Suprapubic skin (tissue), 4 donors: ENCODE measurements around the gene WNT9A. TPM values are rescaled to one million over a fixed set of nuclear protein-coding genes. Genes with fewer than 3 reads are reported as not detected.
A peak's percentile ranks its signal among the peaks of the same experiment; 100 is the strongest.

Source experiments
- DNase-seq, 2 donors: peaks; one replicate each; pipeline ENCODE4 v3.0.0-alpha.2; 2019; ENCODE audit warnings: low spot score in 2 of 2
- H3K27ac ChIP-seq: fragments of 200-600 bp; sonication (generic); one replicate; pipeline ENCODE4 v1.5.1; 2019
- H3K27me3 ChIP-seq: fragments of 200-600 bp; sonication (generic); one replicate; pipeline ENCODE4 v1.5.1; 2019
- H3K36me3 ChIP-seq: fragments of 200-600 bp; sonication (generic); one replicate; pipeline ENCODE4 v1.5.1; 2019
- H3K4me1 ChIP-seq: fragments of 200-600 bp; sonication (generic); one replicate; pipeline ENCODE4 v1.5.1; 2019
- H3K4me3 ChIP-seq: fragments of 200-600 bp; sonication (generic); one replicate; pipeline ENCODE4 v1.5.1; 2019; ENCODE audit warnings: mild to moderate bottlenecking
- H3K9me3 ChIP-seq: fragments of 200-600 bp; sonication (generic); one replicate; pipeline ENCODE4 v1.5.1; 2019
- CTCF ChIP-seq, 2 donors: fragments of 200-600 bp in 1 of 2; fragments of 450-650 bp in 1 of 2; sonication (generic) in 1 of 2; IDR thresholded peaks; one replicate each; pipeline ENCODE4 v1.5.1; 2016 to 2019; ENCODE audit warnings: antibody characterized with exemption in 2 of 2, mild to moderate bottlenecking in 1 of 2, moderate library complexity in 1 of 2
- EP300 ChIP-seq: sonication (generic); formaldehyde crosslinking; IDR thresholded peaks from one replicate; pipeline ENCODE4 v1.6.1; 2017; ENCODE audit warnings: antibody characterized with exemption
- POLR2A ChIP-seq, 2 donors: fragments of 450-650 bp; IDR thresholded peaks; one replicate each; pipeline ENCODE4 v1.6.1; 2017; ENCODE audit warnings: antibody characterized with exemption in 2 of 2, mild to moderate bottlenecking in 2 of 2, moderate library complexity in 2 of 2
- POLR2AphosphoS5 ChIP-seq, 3 donors: sonication (generic); formaldehyde crosslinking; IDR thresholded peaks; one replicate each; pipeline ENCODE4 v1.6.1; 2017; ENCODE audit warnings: antibody characterized with exemption in 3 of 3
- WGBS: methylation state at CpG from one replicate; pipeline ENCODE4 v1.1.5; 2018; 5-methylcytosine and 5-hydroxymethylcytosine counted together
- total RNA-seq, 4 donors: library from RNA; depleted of rRNA; stranded (reverse); fragments of >200 nt; gene quantifications; one replicate each; pipeline ENCODE4 v1.1.0, GENCODE V29; 2016

WNT9A gene
- total RNA-seq, 4 donors from 2014 or later = 0.85 to 2.6 (median 1.1) TPM

- H3K4me1 ChIP-seq = peaks cover 5% of the 10 kb centered on the region
- no peak overlapping the region for H3K4me3 ChIP-seq
- 89% methylated on average over 2 of the region's 6 CpGs for WGBS
- TF ChIP-seq CTCF (IDR thresholded peaks at IDR 0.05) (no peak), POLR2AphosphoS5 (IDR thresholded peaks at IDR 0.05) (no peak), EP300 (no peak), POLR2A (IDR thresholded peaks at IDR 0.05) (no peak)
- no peaks in the 10 kb centered on the region for H3K36me3 ChIP-seq
- H3K27me3 ChIP-seq = no peaks in the 10 kb centered on the region
- DNase-seq = peak in 1 of 2 donors; percentile 56
- no peaks in the 10 kb centered on the region for H3K9me3 ChIP-seq
- H3K27ac ChIP-seq = no peak overlapping the region
These were observed 55.7 kb downstream of the WNT9A start for GRCh38 chr1:227891955-227892488.

DNA sequence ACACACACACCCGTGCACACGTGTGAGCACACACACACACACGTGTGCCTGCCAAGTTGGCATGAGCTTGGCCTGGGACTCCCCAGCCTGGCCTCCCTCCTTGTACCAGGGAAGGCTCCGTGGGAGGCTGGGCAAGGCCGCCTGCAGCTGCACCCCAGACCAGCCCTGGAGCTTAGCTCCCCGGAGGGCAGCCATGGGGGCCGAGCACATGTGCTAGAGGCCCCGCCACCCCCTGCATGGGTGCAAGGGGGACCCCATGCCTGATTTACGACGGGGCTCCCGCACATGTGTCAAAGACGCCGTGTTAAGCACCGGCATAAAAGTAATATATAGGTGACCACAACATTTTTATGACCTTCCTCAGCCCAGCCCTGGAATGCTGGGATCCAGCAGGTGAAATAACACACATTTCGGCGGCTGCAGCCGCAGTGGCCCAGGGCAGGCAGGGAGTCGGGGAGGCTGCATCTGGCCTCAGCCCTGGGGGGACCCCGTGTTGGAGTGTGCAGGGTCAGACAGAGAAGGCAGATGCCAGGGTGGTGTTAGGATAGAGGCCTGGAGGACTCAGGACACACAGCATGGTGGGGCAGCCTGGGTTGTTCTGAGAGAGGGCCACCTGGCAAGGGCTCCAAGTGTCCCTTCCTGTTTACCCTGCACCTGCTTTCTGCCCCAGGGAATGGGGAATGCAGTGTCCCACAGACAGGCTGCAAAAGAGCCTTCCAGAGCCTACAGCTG, 56.3 kb downstream of the WNT9A start:
- Histone ChIP-seq H3K4me3 (no peak overlapping the region), H3K4me1 (peaks cover 11% of the 10 kb centered on the region), H3K9me3 (no peaks in the 10 kb centered on the region), H3K36me3 (no peaks in the 10 kb centered on the region), H3K27me3 (no peaks in the 10 kb centered on the region), H3K27ac (no peak overlapping the region)
- 90% methylated on average over 11 of the region's 19 CpGs for WGBS
- TF ChIP-seq CTCF (IDR thresholded peaks at IDR 0.05) = no peak
- no peak for TF ChIP-seq POLR2AphosphoS5 (IDR thresholded peaks at IDR 0.05)
- no peak for TF ChIP-seq EP300
- TF ChIP-seq POLR2A (IDR thresholded peaks at IDR 0.05) = no peak
- peak in 1 of 2 donors; percentile 48 for DNase-seq

DNA sequence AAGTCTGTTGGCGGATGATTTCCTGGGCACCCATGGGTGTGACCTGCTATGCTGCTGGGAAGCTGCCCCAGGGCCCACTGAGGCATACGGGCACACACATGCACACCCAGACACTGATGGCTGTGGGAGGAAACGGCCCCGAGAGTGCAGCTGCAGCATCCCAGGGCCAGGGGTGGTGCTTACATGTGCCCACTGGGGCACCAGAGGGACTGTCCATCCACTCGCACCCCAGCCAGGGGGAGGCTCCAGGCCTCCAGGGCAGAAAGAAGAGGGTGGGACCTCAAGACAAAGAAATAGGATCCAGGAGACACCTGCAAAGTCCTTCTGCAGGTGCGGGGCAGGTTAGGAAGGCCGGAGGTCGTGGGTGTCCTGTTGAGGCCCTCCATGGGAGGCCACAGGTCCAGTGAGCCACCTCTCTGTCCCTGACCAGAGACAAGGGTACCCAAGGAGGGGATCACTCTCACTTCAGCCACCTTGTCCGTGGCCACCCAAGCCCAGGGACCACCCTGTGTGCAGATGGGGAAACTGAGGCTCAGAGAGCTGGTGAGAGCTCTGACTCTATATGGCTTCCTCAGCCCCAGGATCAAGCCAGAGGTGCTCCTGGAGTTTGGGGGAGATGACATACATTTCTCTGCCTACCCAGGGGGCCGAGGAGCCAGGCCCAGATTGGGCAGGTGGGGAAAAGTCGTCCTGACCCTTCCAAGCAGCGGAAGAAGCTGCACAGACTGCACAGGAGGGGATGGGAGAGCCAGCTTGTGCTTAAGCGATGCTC, 57.1 kb downstream of the WNT9A start:
- 94% methylated on average over 3 of the region's 13 CpGs for WGBS
- peak in 1 of 2 donors; percentile 71 for DNase-seq
- H3K36me3 ChIP-seq = no peaks in the 10 kb centered on the region
- H3K27me3 ChIP-seq = no peaks in the 10 kb centered on the region
- H3K4me1 ChIP-seq = peaks cover 18% of the 10 kb centered on the region
- no peak overlapping the region for H3K4me3 ChIP-seq
- TF ChIP-seq POLR2A (IDR thresholded peaks at IDR 0.05) (no peak), EP300 (no peak), CTCF (IDR thresholded peaks at IDR 0.05) (no peak), POLR2AphosphoS5 (IDR thresholded peaks at IDR 0.05) (no peak)
- H3K27ac ChIP-seq = no peak overlapping the region
- H3K9me3 ChIP-seq = no peaks in the 10 kb centered on the region

DNA sequence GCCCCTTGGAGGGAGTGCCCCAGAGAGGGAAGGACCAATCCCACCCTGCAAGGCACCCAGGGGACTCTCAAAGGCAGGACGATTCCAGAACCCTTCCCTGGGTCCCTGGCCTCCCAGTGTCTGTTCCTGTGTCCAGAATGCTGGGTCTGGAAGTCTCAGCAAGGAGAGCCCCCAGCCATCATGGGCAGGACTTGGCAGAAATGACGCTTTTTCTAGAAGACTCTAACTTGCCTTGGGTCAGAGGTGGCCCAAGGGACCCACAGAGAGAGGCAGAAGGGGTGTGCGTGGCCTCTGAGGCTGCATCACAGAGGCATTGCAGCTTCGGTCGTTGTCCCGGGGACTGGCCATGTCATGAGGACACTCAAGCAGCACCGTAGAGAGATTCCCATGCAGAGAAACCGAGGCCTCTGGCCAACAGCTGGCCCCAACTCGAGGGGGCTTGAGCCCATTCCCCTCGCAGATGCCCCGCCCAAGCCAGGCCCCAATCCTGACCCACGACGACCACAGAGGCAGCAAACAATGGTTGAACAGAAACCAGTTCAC, 57.8 kb downstream of the WNT9A start:
- Histone ChIP-seq H3K27ac (no peak overlapping the region), H3K4me1 (peaks cover 25% of the 10 kb centered on the region), H3K9me3 (no peaks in the 10 kb centered on the region), H3K27me3 (no peaks in the 10 kb centered on the region), H3K4me3 (no peak overlapping the region), H3K36me3 (no peaks in the 10 kb centered on the region)
- no peak for TF ChIP-seq POLR2A (IDR thresholded peaks at IDR 0.05)
- TF ChIP-seq CTCF (IDR thresholded peaks at IDR 0.05) = no peak
- TF ChIP-seq POLR2AphosphoS5 (IDR thresholded peaks at IDR 0.05) = no peak
- no peak for TF ChIP-seq EP300
- WGBS = 86% methylated on average over 5 of the region's 13 CpGs
- DNase-seq = no peak
